ENCODE results near the gene MYRF. TPM values are rescaled to one million over a fixed set of nuclear protein-coding genes. Genes with fewer than 3 reads are reported as not detected.

The MYRF gene
- total RNA-seq (0.09 TPM), polyA plus RNA-seq (0.62 TPM)
- long read RNA-seq, donor 1, result 0 reads
- long read RNA-seq, donor 2, result 0 reads
- long read RNA-seq, donor 3, result 0 reads
- long read RNA-seq, donor 4, result 0 reads
- long read RNA-seq, donor 5, result 0 reads
- long read RNA-seq, donor 6, result 0 reads
- long read RNA-seq, donor 7, partial matches to known transcripts, result 249 of 542 reads
- long read RNA-seq, donor 7, other reads (novel, unspliced or antisense), result 293 of 542 reads
- long read RNA-seq, donor 8, partial matches to known transcripts, result 62 of 165 reads
- long read RNA-seq, donor 8, other reads (novel, unspliced or antisense), result 103 of 165 reads
- long read RNA-seq, donor 9, result 0 reads
- long read RNA-seq, donor 10, result 0 reads

DNA sequence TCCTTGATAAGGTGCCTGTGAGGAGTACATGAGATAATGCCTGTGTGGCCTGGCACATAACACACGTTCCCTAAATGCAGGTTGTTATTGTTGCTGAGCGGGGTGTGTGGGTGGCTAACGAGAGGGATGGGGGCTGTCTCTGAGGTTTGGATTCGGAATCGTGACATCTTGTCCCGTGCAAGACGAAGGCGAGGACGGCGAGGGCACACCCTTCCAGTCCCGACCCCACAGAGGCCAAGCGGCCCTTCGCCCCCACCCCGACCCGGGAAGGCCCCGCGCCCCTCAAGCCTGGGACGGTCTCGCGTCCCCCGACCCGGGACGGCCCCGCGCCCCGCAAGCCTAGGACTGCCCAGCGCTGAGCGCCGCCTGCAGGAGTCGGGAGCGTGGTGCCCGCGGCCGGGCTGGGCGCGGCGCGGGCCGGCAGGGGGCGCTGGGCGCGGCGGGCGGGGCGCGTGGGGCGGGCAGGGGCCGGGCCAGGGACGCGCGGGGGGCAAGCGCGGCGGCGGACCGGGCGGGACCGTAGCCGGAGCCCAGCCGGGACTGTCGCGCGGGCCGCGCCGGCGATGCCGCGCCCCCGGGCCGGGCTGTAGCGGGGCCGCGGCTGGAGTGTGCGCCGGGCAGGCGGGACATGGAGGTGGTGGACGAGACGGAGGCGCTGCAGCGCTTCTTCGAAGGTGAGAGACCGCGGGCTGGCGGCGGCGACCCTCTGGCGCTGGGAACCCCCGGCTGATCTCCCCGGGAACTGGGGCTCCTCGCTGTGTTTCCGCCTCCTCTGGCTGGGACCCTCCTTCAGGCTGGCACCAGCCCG lies at the start of gene MYRF:
TSS of gene MYRF (plus strand) at position 520 of the 808 bp plus-strand sequence. CDS start at position 629, 109 bp downstream.
- Histone ChIP-seq H3K4me1 (ENCODE audit: control insufficient read depth in 2 of 2, insufficient read depth in 2 of 2, low read length in 2 of 2) (peaks cover 2 to 18% of the 10 kb centered on the region in 2 donors), H3K27me3 (ENCODE audit: control insufficient read depth in 2 of 2, insufficient read depth in 1 of 2, low read length in 1 of 2) (peaks cover 25 to 69% of the 10 kb centered on the region in 2 donors), H3K9me3 (ENCODE audit: control insufficient read depth in 2 of 2, insufficient read depth in 1 of 2, low read length in 1 of 2) (no peaks in the 10 kb centered on the region), H3K4me3 (ENCODE audit: low read length in 2 of 2) (peak within 1 kb of the TSS in 1 of 2 donors; percentile 39), H3K27ac (ENCODE audit: low read depth in 1 of 2, low read length in 1 of 2) (no peak within 1 kb of the TSS), H3K36me3 (ENCODE audit: control insufficient read depth in 2 of 2, insufficient read depth in 2 of 2, low read length in 1 of 2) (no peaks in the 10 kb centered on the region)
- DNase-seq (ENCODE audit: low read depth in 6 of 9, low spot score in 9 of 9), result peak in 2 of 9 donors; percentile 28 to 34
- WGBS, result 5% methylated on average over 93 of the region's 93 CpGs

DNA sequence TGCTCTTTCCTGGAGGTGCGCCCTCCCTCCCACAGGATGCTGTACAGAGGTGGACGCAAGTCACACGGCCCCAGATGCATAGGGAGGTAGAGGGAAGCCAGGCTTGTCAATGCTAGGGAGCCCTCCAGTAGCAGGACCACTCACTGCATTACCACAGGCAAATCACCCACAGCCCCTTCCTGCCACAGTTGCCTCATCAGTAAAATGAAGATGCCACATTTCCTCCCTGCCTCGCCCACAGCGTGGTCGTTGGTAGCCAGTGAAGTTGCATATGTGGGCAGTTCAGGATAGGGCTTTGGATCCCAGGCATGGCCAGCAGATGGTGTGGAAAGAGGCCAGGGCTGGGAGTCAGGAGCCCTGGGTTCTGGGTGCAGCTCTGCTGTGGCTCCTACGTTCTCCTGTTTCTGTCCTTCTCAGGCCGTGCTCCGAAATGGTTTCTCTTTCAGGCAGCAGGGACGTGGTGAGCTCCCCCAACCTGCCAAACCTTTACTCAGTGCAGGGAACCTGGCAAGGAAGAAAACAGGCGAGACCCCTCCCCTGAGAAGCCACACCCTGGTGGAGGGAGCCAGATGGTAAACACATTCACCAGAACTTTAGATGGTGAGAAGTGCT lies 49.6 kb upstream of the MYRF start:
- no peak overlapping the region for H3K27ac ChIP-seq (ENCODE audit: low read depth in 1 of 2, low read length in 1 of 2)
- peaks cover 15 to 40% of the 10 kb centered on the region in 2 donors for H3K4me1 ChIP-seq (ENCODE audit: control insufficient read depth in 2 of 2, insufficient read depth in 2 of 2, low read length in 2 of 2)
- H3K4me3 ChIP-seq (ENCODE audit: low read length in 2 of 2), result no peak overlapping the region
- no peaks in the 10 kb centered on the region for H3K9me3 ChIP-seq (ENCODE audit: control insufficient read depth in 2 of 2, insufficient read depth in 1 of 2, low read length in 1 of 2)
- no peak for DNase-seq (ENCODE audit: low read depth in 6 of 9, low spot score in 9 of 9)
- H3K36me3 ChIP-seq (ENCODE audit: control insufficient read depth in 2 of 2, insufficient read depth in 2 of 2, low read length in 1 of 2), result no peaks in the 10 kb centered on the region
- peaks cover 0 to 5% of the 10 kb centered on the region in 2 donors for H3K27me3 ChIP-seq (ENCODE audit: control insufficient read depth in 2 of 2, insufficient read depth in 1 of 2, low read length in 1 of 2)
- 52% methylated on average over 11 of the region's 11 CpGs for WGBS

DNA sequence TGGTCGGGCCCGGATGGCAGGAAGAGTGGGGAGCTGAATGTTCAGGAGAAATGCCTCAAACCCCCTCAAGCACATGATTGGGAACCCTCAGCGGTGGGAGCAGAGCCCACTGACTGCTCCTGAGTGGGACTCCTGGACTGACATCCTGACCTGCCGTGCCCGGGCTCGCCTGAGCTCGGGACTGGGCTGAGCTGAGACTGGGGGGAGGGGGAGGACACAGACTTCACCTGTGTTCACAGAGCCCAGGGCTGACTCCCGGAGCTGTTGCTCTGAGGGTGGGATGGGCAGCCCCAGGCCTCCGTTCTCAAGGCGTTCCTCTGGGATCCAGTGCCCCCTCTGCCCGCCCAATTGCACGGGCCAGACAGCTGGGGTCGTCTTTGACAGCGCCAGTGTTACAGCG lies 47.6 kb upstream of the MYRF start:
- Histone ChIP-seq H3K4me3 (ENCODE audit: low read length in 2 of 2) (no peak overlapping the region), H3K4me1 (ENCODE audit: control insufficient read depth in 2 of 2, insufficient read depth in 2 of 2, low read length in 2 of 2) (peaks cover 0 to 20% of the 10 kb centered on the region in 2 donors), H3K27me3 (ENCODE audit: control insufficient read depth in 2 of 2, insufficient read depth in 1 of 2, low read length in 1 of 2) (peaks cover 0 to 5% of the 10 kb centered on the region in 2 donors), H3K36me3 (ENCODE audit: control insufficient read depth in 2 of 2, insufficient read depth in 2 of 2, low read length in 1 of 2) (no peaks in the 10 kb centered on the region), H3K27ac (ENCODE audit: low read depth in 1 of 2, low read length in 1 of 2) (no peak overlapping the region), H3K9me3 (ENCODE audit: control insufficient read depth in 2 of 2, insufficient read depth in 1 of 2, low read length in 1 of 2) (no peaks in the 10 kb centered on the region)
- WGBS, result 93% methylated on average over 15 of the region's 15 CpGs
- no peak for DNase-seq (ENCODE audit: low read depth in 6 of 9, low spot score in 9 of 9)

DNA sequence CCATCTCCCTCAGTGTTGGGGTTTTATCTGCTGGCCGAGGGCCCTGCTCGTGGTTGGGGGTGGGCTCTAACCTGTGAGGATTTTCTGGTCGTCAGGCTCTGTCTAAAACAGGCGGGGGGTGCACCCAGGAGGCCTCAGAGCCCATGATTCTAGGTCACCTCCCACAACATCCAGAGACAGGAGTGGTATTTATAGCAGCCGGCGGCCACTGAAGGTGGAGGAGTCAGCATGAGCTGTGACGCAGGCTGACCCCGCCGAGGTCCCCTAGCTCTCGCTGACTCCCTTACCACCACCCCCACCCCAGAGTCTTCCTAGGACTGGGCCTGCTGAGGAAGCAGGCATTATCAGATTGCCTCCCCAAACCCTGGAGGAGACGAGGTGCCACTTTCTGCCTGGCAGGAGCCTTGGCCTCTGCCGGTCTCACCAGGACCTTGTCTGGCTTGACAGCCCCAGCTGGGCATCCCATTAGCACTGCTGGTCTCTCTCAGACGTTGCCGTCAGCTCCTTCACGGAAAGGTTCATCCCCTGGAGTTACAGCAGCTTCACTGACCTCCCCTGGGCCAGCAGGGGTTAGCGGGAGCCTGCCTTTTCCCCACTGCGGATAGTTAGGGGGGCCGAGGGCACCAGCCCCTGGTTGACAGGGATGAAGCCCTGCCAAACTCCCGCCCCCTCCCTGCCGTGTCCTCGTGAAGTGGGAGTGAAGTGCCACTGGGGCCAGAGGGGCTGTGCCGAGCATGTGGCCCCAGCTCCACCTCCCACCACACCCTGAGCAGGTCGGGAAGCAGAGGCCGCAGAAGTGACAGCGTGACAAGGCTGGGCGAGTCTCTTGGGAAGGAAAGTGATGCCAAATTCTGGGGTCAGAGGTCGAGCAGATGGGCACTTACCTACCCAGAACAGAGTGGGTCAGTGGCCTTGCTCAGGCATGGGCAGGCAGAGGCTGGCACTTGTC lies 45.7 kb upstream of the MYRF start:
- Histone ChIP-seq H3K9me3 (ENCODE audit: control insufficient read depth in 2 of 2, insufficient read depth in 1 of 2, low read length in 1 of 2) (no peaks in the 10 kb centered on the region), H3K36me3 (ENCODE audit: control insufficient read depth in 2 of 2, insufficient read depth in 2 of 2, low read length in 1 of 2) (no peaks in the 10 kb centered on the region), H3K4me3 (ENCODE audit: low read length in 2 of 2) (no peak overlapping the region), H3K4me1 (ENCODE audit: control insufficient read depth in 2 of 2, insufficient read depth in 2 of 2, low read length in 2 of 2) (peaks cover 0 to 9% of the 10 kb centered on the region in 2 donors), H3K27ac (ENCODE audit: low read depth in 1 of 2, low read length in 1 of 2) (no peak overlapping the region), H3K27me3 (ENCODE audit: control insufficient read depth in 2 of 2, insufficient read depth in 1 of 2, low read length in 1 of 2) (peaks cover 0 to 5% of the 10 kb centered on the region in 2 donors)
- WGBS, result 95% methylated on average over 27 of the region's 27 CpGs
- no peak for DNase-seq (ENCODE audit: low read depth in 6 of 9, low spot score in 9 of 9)

DNA sequence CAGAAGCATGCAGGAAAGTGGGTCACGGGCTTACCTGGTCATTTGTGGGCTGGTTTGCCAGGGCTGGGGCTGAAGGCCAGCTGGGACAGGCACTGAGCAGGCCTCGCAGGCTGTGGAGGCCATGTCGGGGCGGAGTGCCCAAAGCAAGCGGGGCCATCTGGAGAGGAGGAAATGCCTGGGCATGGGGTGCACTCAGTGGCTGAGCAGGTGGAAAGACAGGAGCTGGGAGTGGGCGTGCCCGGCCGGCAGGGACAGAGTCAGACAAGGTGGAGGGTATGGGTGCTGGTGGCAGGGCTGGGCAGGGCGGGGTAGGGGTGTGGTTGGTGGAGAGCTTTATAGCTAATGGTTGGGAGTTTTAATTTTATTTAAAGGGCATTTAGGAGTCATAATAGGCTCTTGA lies 44.9 kb upstream of the MYRF start:
- no peak for DNase-seq (ENCODE audit: low read depth in 6 of 9, low spot score in 9 of 9)

DNA sequence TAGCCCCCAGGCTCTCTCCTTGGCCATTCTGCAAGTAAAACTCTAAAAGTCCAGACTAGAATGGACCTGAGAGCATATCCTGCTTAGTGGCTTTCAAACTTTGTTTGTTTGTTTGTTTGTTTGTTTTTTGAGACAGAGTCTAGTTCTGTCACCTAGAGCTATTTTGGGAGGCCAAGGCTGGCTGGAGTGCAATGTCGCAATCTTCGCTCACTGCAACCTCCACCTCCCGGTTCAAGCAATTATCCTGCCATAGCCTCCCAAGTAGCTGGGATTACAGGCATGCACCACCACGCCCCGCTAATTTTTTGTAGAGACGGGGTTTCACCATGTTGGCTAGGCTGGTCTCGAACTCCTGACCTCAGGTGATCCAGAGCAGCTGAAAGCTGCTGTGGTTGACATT lies 43.3 kb upstream of the MYRF start:
- no peak overlapping the region for H3K4me3 ChIP-seq (ENCODE audit: low read length in 2 of 2)
- no peaks in the 10 kb centered on the region for H3K36me3 ChIP-seq (ENCODE audit: control insufficient read depth in 2 of 2, insufficient read depth in 2 of 2, low read length in 1 of 2)
- H3K27me3 ChIP-seq (ENCODE audit: control insufficient read depth in 2 of 2, insufficient read depth in 1 of 2, low read length in 1 of 2), result peaks cover 0 to 5% of the 10 kb centered on the region in 2 donors
- H3K27ac ChIP-seq (ENCODE audit: low read depth in 1 of 2, low read length in 1 of 2), result no peak overlapping the region
- H3K4me1 ChIP-seq (ENCODE audit: control insufficient read depth in 2 of 2, insufficient read depth in 2 of 2, low read length in 2 of 2), result no peaks in the 10 kb centered on the region
- DNase-seq (ENCODE audit: low read depth in 6 of 9, low spot score in 9 of 9), result no peak
- H3K9me3 ChIP-seq (ENCODE audit: control insufficient read depth in 2 of 2, insufficient read depth in 1 of 2, low read length in 1 of 2), result no peaks in the 10 kb centered on the region
- WGBS, result 98% methylated on average over 7 of the region's 7 CpGs

More for the DNA sequence above, 44.9 kb upstream of the MYRF start:
- Histone ChIP-seq H3K36me3 (ENCODE audit: control insufficient read depth in 2 of 2, insufficient read depth in 2 of 2, low read length in 1 of 2) (no peaks in the 10 kb centered on the region), H3K9me3 (ENCODE audit: control insufficient read depth in 2 of 2, insufficient read depth in 1 of 2, low read length in 1 of 2) (no peaks in the 10 kb centered on the region), H3K4me3 (ENCODE audit: low read length in 2 of 2) (no peak overlapping the region), H3K4me1 (ENCODE audit: control insufficient read depth in 2 of 2, insufficient read depth in 2 of 2, low read length in 2 of 2) (peaks cover 0 to 5% of the 10 kb centered on the region in 2 donors), H3K27ac (ENCODE audit: low read depth in 1 of 2, low read length in 1 of 2) (no peak overlapping the region), H3K27me3 (ENCODE audit: control insufficient read depth in 2 of 2, insufficient read depth in 1 of 2, low read length in 1 of 2) (peaks cover 0 to 5% of the 10 kb centered on the region in 2 donors)
- WGBS, result 96% methylated on average over 9 of the region's 9 CpGs

DNA sequence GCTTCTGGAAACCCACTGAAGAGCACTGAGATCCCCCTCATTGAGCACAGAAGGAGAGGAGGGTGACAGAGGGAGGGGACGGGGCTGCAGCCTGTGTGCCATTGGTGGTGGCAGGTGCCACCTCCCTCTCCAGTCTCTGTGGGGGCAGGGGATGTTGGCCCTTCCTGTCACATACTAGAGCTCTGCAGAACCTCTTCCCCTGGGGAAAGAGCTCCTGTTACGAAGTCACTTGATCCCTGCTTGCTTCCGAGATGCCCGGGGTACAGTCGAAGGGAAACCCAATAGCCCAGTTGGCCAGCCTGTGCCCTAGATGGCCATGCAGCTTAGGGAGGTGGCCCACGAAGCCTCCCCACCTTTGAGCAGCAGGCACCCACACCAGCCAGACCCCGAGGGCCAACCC lies 42.9 kb upstream of the MYRF start:
- 85% methylated on average over 7 of the region's 7 CpGs for WGBS
- Histone ChIP-seq H3K4me3 (ENCODE audit: low read length in 2 of 2) (no peak overlapping the region), H3K27ac (ENCODE audit: low read depth in 1 of 2, low read length in 1 of 2) (no peak overlapping the region), H3K4me1 (ENCODE audit: control insufficient read depth in 2 of 2, insufficient read depth in 2 of 2, low read length in 2 of 2) (no peaks in the 10 kb centered on the region), H3K36me3 (ENCODE audit: control insufficient read depth in 2 of 2, insufficient read depth in 2 of 2, low read length in 1 of 2) (no peaks in the 10 kb centered on the region), H3K27me3 (ENCODE audit: control insufficient read depth in 2 of 2, insufficient read depth in 1 of 2, low read length in 1 of 2) (peaks cover 0 to 5% of the 10 kb centered on the region in 2 donors), H3K9me3 (ENCODE audit: control insufficient read depth in 2 of 2, insufficient read depth in 1 of 2, low read length in 1 of 2) (no peaks in the 10 kb centered on the region)
- no peak for DNase-seq (ENCODE audit: low read depth in 6 of 9, low spot score in 9 of 9)

DNA sequence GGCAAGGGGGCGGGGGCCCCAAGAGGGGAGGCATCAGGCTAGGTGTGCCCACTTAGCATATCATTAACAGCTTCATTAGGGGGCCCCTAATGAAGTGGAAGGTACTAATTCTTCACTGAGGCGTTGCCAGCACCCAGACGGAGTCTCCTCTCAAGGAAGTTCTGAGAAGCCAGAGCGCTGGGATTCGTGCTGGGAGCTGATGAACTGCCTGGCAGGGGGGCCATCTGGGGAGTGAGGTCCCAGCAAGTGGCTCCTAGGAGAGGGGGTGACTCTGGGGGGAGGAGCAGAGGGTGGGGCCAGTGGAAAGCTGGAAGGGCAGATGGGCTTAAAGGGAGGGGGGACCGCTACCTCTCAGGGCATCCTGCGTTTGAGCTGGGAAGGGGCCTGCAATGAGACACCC lies 42.4 kb upstream of the MYRF start:
- DNase-seq (ENCODE audit: low read depth in 6 of 9, low spot score in 9 of 9), result no peak
- Histone ChIP-seq H3K27ac (ENCODE audit: low read depth in 1 of 2, low read length in 1 of 2) (no peak overlapping the region), H3K4me3 (ENCODE audit: low read length in 2 of 2) (no peak overlapping the region), H3K4me1 (ENCODE audit: control insufficient read depth in 2 of 2, insufficient read depth in 2 of 2, low read length in 2 of 2) (no peaks in the 10 kb centered on the region), H3K27me3 (ENCODE audit: control insufficient read depth in 2 of 2, insufficient read depth in 1 of 2, low read length in 1 of 2) (peaks cover 0 to 5% of the 10 kb centered on the region in 2 donors), H3K36me3 (ENCODE audit: control insufficient read depth in 2 of 2, insufficient read depth in 2 of 2, low read length in 1 of 2) (no peaks in the 10 kb centered on the region), H3K9me3 (ENCODE audit: control insufficient read depth in 2 of 2, insufficient read depth in 1 of 2, low read length in 1 of 2) (no peaks in the 10 kb centered on the region)
- WGBS, result 95% methylated on average over 7 of the region's 7 CpGs
